Cardiac muscle cell (in vitro differentiated cells and primary cell): ENCODE results near the gene LCE1F. TPM values are rescaled to one million over a fixed set of nuclear protein-coding genes. Genes with fewer than 3 reads are reported as not detected.

Experiments
- DNase-seq, 2 donors: peaks; one replicate each; pipeline versions ENCODE4 v3.0.0 to v3.0.0-alpha.2; 2010 to 2017; ENCODE audit warnings: low read depth in 1 of 2, low spot score in 1 of 2
- H3K27ac ChIP-seq: fragments of 200-600 bp; sonication (generic); 2 replicates; pipeline ENCODE4 v1.5.1; 2016
- H3K27me3 ChIP-seq: fragments of 200-600 bp; sonication (generic); 2 replicates; pipeline ENCODE4 v1.6.0; 2016; ENCODE audit warnings: control low read depth
- H3K36me3 ChIP-seq: fragments of 200-600 bp; sonication (generic); 2 replicates; pipeline ENCODE4 v1.5.1; 2016; ENCODE audit warnings: control low read depth
- H3K4me1 ChIP-seq: fragments of 200-600 bp; sonication (generic); 2 replicates; pipeline ENCODE4 v1.8.1; 2017; ENCODE audit warnings: low read depth, mild to moderate bottlenecking, mixed run types
- H3K4me3 ChIP-seq: fragments of 200-600 bp; sonication (generic); 2 replicates; pipeline ENCODE4 v1.5.1; 2016; ENCODE audit warnings: mild to moderate bottlenecking
- H3K9me3 ChIP-seq: fragments of 200-600 bp; sonication (generic); 2 replicates; pipeline ENCODE4 v1.5.1; 2017; ENCODE audit warnings: low read depth, mild to moderate bottlenecking, control low read depth
- CTCF ChIP-seq: IDR thresholded peaks from 2 replicates; pipeline ENCODE4 v1.5.1; 2012; ENCODE audit warnings: low read depth, mild to moderate bottlenecking, low read length
- polyA plus RNA-seq: library from polyadenylated mRNA; unstranded; fragments of >200 nt; fragmentation: Nextera tagmentation; extraction: Ambion mirVana; gene quantifications from 2 replicates; pipeline ENCODE4 v1.2.1, GENCODE V29; 2016
- total RNA-seq: library from RNA; depleted of rRNA; stranded (reverse); fragments of >200 nt; gene quantifications from 2 replicates; pipeline ENCODE4 v1.2.3, GENCODE V29; 2016

LCE1F gene
- total and polyA plus RNA-seq, 2 experiments from 2014 or later, result not detected

GRCh38 chr1:152776361-152776760 lies 1.4 kb downstream of the LCE1F start:
- peaks cover 4% of the 10 kb centered on the region for H3K9me3 ChIP-seq
- no peak overlapping the region for H3K27ac ChIP-seq
- H3K4me1 ChIP-seq, result no peaks in the 10 kb centered on the region
- no peaks in the 10 kb centered on the region for H3K36me3 ChIP-seq
- no peak for DNase-seq
- no peaks in the 10 kb centered on the region for H3K27me3 ChIP-seq
- no peak for TF ChIP-seq CTCF
- no peak overlapping the region for H3K4me3 ChIP-seq

DNA sequence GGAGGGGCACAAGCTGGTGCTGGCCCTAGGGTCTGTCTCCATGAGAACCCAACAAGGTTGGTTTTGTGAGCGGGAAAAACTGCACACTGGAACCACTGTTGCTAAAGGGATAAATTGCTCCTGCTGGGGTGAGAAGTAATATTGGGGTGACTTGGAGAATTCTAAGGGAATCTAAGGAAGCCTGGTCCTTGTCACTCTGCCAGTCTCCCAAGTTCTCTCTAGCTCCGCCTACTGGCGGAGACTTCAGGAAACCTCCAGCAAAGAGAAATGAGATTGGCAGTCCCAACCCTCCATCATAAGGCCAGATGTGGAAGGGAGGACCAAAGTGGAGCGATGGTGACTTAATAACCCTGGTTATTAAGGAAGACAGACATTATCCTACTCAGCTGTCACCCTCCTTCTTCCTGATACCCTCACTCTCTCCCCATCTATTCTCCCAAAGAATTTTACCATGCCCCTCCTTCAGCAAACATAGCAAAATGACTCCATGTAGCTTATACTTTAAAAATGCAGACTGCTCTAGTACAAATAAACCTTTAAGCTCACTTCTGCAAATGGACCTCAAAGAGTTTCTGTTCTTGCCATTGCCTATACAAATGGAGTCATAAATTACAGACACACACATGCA lies 2.7 kb downstream of the LCE1F start:
- no peak for DNase-seq
- H3K9me3 ChIP-seq, result peaks cover 4% of the 10 kb centered on the region
- no peak for TF ChIP-seq CTCF

GRCh38 chr1:152783095-152783494 lies 8.2 kb downstream of the LCE1F start:
- Histone ChIP-seq H3K9me3 (peaks cover 4% of the 10 kb centered on the region), H3K4me1 (no peaks in the 10 kb centered on the region), H3K27ac (no peak overlapping the region), H3K27me3 (no peaks in the 10 kb centered on the region), H3K36me3 (no peaks in the 10 kb centered on the region), H3K4me3 (no peak overlapping the region)
- TF ChIP-seq CTCF, result no peak
- no peak for DNase-seq

More for the DNA sequence above, 2.7 kb downstream of the LCE1F start:
- Histone ChIP-seq H3K4me1 (no peaks in the 10 kb centered on the region), H3K4me3 (no peak overlapping the region), H3K27ac (no peak overlapping the region), H3K36me3 (no peaks in the 10 kb centered on the region), H3K27me3 (no peaks in the 10 kb centered on the region)

GRCh38 chr1:152786077-152786476 lies 11.1 kb downstream of the LCE1F start, which contains the start of gene LCE1E:
LCE1E (plus strand) TSS chr1:152786257; CDS start chr1:152787300, 1,043 bp downstream.
- H3K9me3 ChIP-seq, result no peaks in the 10 kb centered on the region
- H3K36me3 ChIP-seq, result no peaks in the 10 kb centered on the region
- H3K4me1 ChIP-seq, result no peaks in the 10 kb centered on the region

GRCh38 chr1:152795686-152796085 lies 20.7 kb downstream of the LCE1F start:
- Histone ChIP-seq H3K4me1 (no peaks in the 10 kb centered on the region), H3K9me3 (peaks cover 3% of the 10 kb centered on the region), H3K27me3 (no peaks in the 10 kb centered on the region), H3K36me3 (no peaks in the 10 kb centered on the region), H3K27ac (no peak overlapping the region), H3K4me3 (no peak overlapping the region)
- DNase-seq, result no peak
- no peak for TF ChIP-seq CTCF

More at GRCh38 chr1:152786077-152786476, 11.1 kb downstream of the LCE1F start, which contains the start of gene LCE1E:
- Histone ChIP-seq H3K27ac (no peak within 1 kb of the TSS), H3K4me3 (no peak within 1 kb of the TSS), H3K27me3 (no peaks in the 10 kb centered on the region)
- no peak for DNase-seq
- no peak for TF ChIP-seq CTCF

DNA sequence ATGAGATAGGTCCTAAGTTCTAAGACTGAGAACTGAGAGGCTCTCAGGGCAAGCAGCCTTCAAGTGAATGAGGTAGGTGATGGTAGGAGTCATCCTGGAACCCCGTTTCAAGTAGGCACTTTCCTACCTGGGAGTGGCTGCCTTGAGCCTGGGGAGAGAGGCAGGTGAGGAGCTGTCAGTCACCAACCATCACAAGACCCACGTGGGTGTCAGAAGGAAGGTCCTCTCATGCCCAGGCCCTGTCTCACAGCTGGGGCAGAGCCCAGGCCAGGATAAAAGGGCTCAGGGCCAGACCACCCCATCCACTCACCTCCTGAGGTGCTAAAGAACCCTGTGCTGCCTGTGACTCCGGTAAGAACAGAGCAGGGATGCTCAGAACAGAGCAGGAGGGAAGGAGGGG lies 21.5 kb downstream of the LCE1F start, which contains the start of gene LCE1D:
LCE1D (plus strand) TSS at position 301 of the 400 bp plus-strand sequence. CDS start 1,074 bp downstream, outside the sequence.
- no peaks in the 10 kb centered on the region for H3K36me3 ChIP-seq
- no peak for TF ChIP-seq CTCF
- no peaks in the 10 kb centered on the region for H3K4me1 ChIP-seq
- no peak within 1 kb of the TSS for H3K27ac ChIP-seq
- H3K4me3 ChIP-seq, result no peak within 1 kb of the TSS
- H3K9me3 ChIP-seq, result peaks cover 4% of the 10 kb centered on the region
- DNase-seq, result no peak
- no peaks in the 10 kb centered on the region for H3K27me3 ChIP-seq
